ENCODE measurements around the gene INVS.

DNA sequence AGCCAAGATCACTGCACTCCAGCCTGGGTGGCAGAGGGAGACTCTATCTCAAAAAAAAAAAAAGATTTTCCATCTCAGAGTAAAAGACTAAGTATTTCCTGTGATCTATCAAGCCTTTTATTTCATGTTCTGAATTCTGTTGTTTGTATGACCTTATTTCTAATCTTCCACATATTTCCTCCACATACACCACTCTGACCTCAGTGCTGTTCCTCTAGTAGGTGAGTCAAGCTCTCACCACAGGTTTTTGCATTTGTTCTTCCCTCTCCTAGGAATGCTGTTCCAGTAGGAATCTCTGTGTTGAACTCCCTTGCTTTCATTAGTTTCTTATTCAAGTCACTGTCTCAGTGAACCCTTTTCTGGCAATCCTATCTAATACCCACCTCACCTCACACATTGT, 68.1 kb downstream of the INVS start:
- TF ChIP-seq, protein P1, sequence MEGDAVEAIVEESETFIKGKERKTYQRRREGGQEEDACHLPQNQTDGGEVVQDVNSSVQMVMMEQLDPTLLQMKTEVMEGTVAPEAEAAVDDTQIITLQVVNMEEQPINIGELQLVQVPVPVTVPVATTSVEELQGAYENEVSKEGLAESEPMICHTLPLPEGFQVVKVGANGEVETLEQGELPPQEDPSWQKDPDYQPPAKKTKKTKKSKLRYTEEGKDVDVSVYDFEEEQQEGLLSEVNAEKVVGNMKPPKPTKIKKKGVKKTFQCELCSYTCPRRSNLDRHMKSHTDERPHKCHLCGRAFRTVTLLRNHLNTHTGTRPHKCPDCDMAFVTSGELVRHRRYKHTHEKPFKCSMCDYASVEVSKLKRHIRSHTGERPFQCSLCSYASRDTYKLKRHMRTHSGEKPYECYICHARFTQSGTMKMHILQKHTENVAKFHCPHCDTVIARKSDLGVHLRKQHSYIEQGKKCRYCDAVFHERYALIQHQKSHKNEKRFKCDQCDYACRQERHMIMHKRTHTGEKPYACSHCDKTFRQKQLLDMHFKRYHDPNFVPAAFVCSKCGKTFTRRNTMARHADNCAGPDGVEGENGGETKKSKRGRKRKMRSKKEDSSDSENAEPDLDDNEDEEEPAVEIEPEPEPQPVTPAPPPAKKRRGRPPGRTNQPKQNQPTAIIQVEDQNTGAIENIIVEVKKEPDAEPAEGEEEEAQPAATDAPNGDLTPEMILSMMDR (conservative IDR thresholded peaks at IDR 0.05; ENCODE audit: low read length), result no peak
- no peak for TF ChIP-seq EZH2phosphoT487 (IDR thresholded peaks at IDR 0.05; ENCODE audit: borderline replicate concordance, low read depth, low read length)

Data from OCI-LY7 (cell line).